Stimulated activated CD8-positive, alpha-beta memory T cell treated with anti-CD3 and anti-CD28 coated beads, Interleukin-7, amount 100 ng/mL, for 1 hour (primary cell): ENCODE results near the gene CNPPD1.
"Not testable (repeated sequence)": the region's sequence is repeated elsewhere in the genome, so short reads cannot be mapped to it uniquely, and the experiment has no call there.

Experiments used
- DNase-seq, 2 donors: peaks; one replicate each; pipeline ENCODE4 v3.0.0-alpha.2; 2020; ENCODE audit warnings: low read depth in 2 of 2

CNPPD1 gene

GRCh38 chr2:219207884-219208740 lies 31.4 kb upstream of the CNPPD1 start:
- no peak for DNase-seq

GRCh38 chr2:219207134-219207883 lies 30.6 kb upstream of the CNPPD1 start:
- DNase-seq, result no peak

GRCh38 chr2:219206328-219207133 lies 29.8 kb upstream of the CNPPD1 start, which contains the start of gene ZFAND2B:
Gene ZFAND2B (plus strand): TSS chr2:219206782. CDS start chr2:219206988, 206 bp downstream.
- peak; percentile 91 to 92 for DNase-seq

- DNase-seq, result no peak
Observed at GRCh38 chr2:219205981-219206327, 29.2 kb upstream of the CNPPD1 start.

GRCh38 chr2:219205165-219205538 lies 28.4 kb upstream of the CNPPD1 start:
- no peak for DNase-seq

- DNase-seq, result no peak
Observed at GRCh38 chr2:219204425-219205164, 27.9 kb upstream of the CNPPD1 start.

GRCh38 chr2:219201331-219201730 lies 24.6 kb upstream of the CNPPD1 start:
- DNase-seq, result not testable (repeated sequence)

GRCh38 chr2:219200502-219201326 lies 24.0 kb upstream of the CNPPD1 start:
- DNase-seq, result not testable (repeated sequence)

GRCh38 chr2:219199470-219200211 lies 22.9 kb upstream of the CNPPD1 start:
- no peak for DNase-seq

- no peak for DNase-seq
Observed at GRCh38 chr2:219198974-219199373, 22.2 kb upstream of the CNPPD1 start.

GRCh38 chr2:219197388-219197787 lies 20.7 kb upstream of the CNPPD1 start:
- DNase-seq, result no peak

GRCh38 chr2:219186754-219187456 lies 10.2 kb upstream of the CNPPD1 start:
- no peak for DNase-seq

- DNase-seq, result no peak
Observed at GRCh38 chr2:219184121-219184520, 7.4 kb upstream of the CNPPD1 start.

- DNase-seq, result no peak
Observed at GRCh38 chr2:219183151-219183772, 6.5 kb upstream of the CNPPD1 start.

- no peak for DNase-seq
Observed at GRCh38 chr2:219182331-219183150, 5.8 kb upstream of the CNPPD1 start.

- DNase-seq, result no peak
Observed at GRCh38 chr2:219181531-219181930, 4.8 kb upstream of the CNPPD1 start.

GRCh38 chr2:219180961-219181360 lies 4.2 kb upstream of the CNPPD1 start:
- no peak for DNase-seq
